Mesendoderm (in vitro differentiated cells): ENCODE results near the gene OR4M1.
"Not testable (repeated sequence)": the region's sequence is repeated elsewhere in the genome, so short reads cannot be mapped to it uniquely, and the experiment has no call there.

ENCODE experiments used
- DNase-seq: peaks from one replicate; pipeline ENCODE4 v3.0.0; 2013
- H2AK5ac ChIP-seq: 2 replicates; pipeline ENCODE4 v1.6.1; 2013; ENCODE audit warnings: low read length, inconsistent platforms
- H2BK120ac ChIP-seq: 2 replicates; pipeline ENCODE4 v1.6.1; 2013; ENCODE audit warnings: low read depth, mild to moderate bottlenecking, low read length, moderate library complexity, mixed read lengths
- H2BK15ac ChIP-seq: replicated peaks from 2 replicates; pipeline ENCODE4 v1.6.1; 2013; ENCODE audit warnings: low read depth, mild to moderate bottlenecking, moderate library complexity
- H2BK5ac ChIP-seq: 2 replicates; pipeline ENCODE4 v1.6.1; 2013; ENCODE audit warnings: low read length, inconsistent platforms
- H3K18ac ChIP-seq: 2 replicates; pipeline ENCODE4 v1.6.1; 2013; ENCODE audit warnings: mild to moderate bottlenecking, low read length, mixed read lengths
- H3K23ac ChIP-seq: one replicate; pipeline ENCODE4 v1.6.1; 2013; ENCODE audit warnings: low read length
- H3K27ac ChIP-seq: 2 replicates; pipeline ENCODE4 v1.5.1; 2013; ENCODE audit warnings: low read depth, mild to moderate bottlenecking, inconsistent platforms, low read length, moderate library complexity
- H3K27me3 ChIP-seq: 2 replicates; pipeline ENCODE4 v1.6.1; 2013; ENCODE audit warnings: low read length, control low read depth, mild to moderate bottlenecking, inconsistent platforms; ENCODE audit not compliant: insufficient read depth, poor library complexity
- H3K36me3 ChIP-seq: 2 replicates; pipeline ENCODE4 v1.6.1; 2013; ENCODE audit warnings: low read length, inconsistent platforms; ENCODE audit not compliant: control insufficient read depth, insufficient read depth
- H3K4ac ChIP-seq: one replicate; pipeline ENCODE4 v1.6.1; 2013; ENCODE audit warnings: low read depth, mild to moderate bottlenecking, low read length, moderate library complexity
- H3K4me1 ChIP-seq: 2 replicates; pipeline ENCODE4 v1.6.1; 2013; ENCODE audit warnings: low read depth, low read length, inconsistent platforms; ENCODE audit not compliant: control insufficient read depth
- H3K4me2 ChIP-seq: 2 replicates; pipeline ENCODE4 v1.6.1; 2013; ENCODE audit warnings: low read length
- H3K4me3 ChIP-seq: 2 replicates; pipeline ENCODE4 v1.5.1; 2013; ENCODE audit warnings: mild to moderate bottlenecking, low read length
- H3K56ac ChIP-seq: one replicate; pipeline ENCODE4 v1.6.1; 2013; ENCODE audit warnings: low read length
- H3K79me1 ChIP-seq: 2 replicates; pipeline ENCODE4 v1.6.1; 2013; ENCODE audit warnings: low read length, inconsistent platforms
- H3K79me2 ChIP-seq: 2 replicates; pipeline ENCODE4 v1.6.1; 2013; ENCODE audit warnings: mild to moderate bottlenecking, low read length; ENCODE audit not compliant: control insufficient read depth, insufficient read depth
- H3K9ac ChIP-seq: 2 replicates; pipeline ENCODE4 v1.6.1; 2013; ENCODE audit warnings: low read length, inconsistent platforms
- H4K5ac ChIP-seq: one replicate; pipeline ENCODE4 v1.6.1; 2013; ENCODE audit warnings: low read length
- H4K8ac ChIP-seq: one replicate; pipeline ENCODE4 v1.6.1; 2013; ENCODE audit warnings: low read depth, mild to moderate bottlenecking, control low read depth, low read length, moderate library complexity
- WGBS: extraction: QIAGEN DNeasy Blood & Tissue Kit; methylation state at CpG from one replicate; pipeline ENCODE4 v1.1.7; 2013; ENCODE audit warnings: low lambda C conversion rate, missing lambda C conversion rate; ENCODE audit not compliant: insufficient coverage; ENCODE audit errors: extremely low coverage; 5-methylcytosine and 5-hydroxymethylcytosine counted together

OR4M1 gene

GRCh38 chr14:19801118-19801464 lies 27.8 kb downstream of the OR4M1 start:
- DNase-seq: no peak
- Histone ChIP-seq H3K18ac (no peak overlapping the region), H3K9ac (no peak overlapping the region), H3K4me3 (no peak overlapping the region), H3K4me1 (no peaks in the 10 kb centered on the region), H3K36me3 (no peaks in the 10 kb centered on the region), H4K8ac (no peak overlapping the region), H3K27me3 (no peaks in the 10 kb centered on the region), H3K23ac (no peak overlapping the region), H3K79me2 (no peaks in the 10 kb centered on the region), H3K4ac (no peak overlapping the region), H2BK120ac (no peak overlapping the region), H2BK5ac (no peak overlapping the region), H3K56ac (no peak overlapping the region), H2BK15ac (no peak overlapping the region), H3K27ac (no peak overlapping the region), H3K79me1 (no peaks in the 10 kb centered on the region), H4K5ac (no peak overlapping the region), H2AK5ac (no peak overlapping the region), H3K4me2 (no peak overlapping the region)
- no CpG with 5 or more reads among the region's 13 CpGs for WGBS

GRCh38 chr14:19803470-19803869 lies 30.2 kb downstream of the OR4M1 start, which contains the start of gene OR4N2:
OR4N2 (plus strand) TSS chr14:19803770; CDS start chr14:19827449, 23,679 bp downstream.
- not testable (repeated sequence) for H3K4me3 ChIP-seq, H3K4ac ChIP-seq, H3K79me2 ChIP-seq, H3K27me3 ChIP-seq, H3K4me2 ChIP-seq, H3K18ac ChIP-seq, H2BK15ac ChIP-seq, H2BK120ac ChIP-seq, H3K4me1 ChIP-seq, H3K36me3 ChIP-seq, H3K23ac ChIP-seq, DNase-seq, H2AK5ac ChIP-seq, H3K27ac ChIP-seq, H3K79me1 ChIP-seq, H4K5ac ChIP-seq, H2BK5ac ChIP-seq, H3K9ac ChIP-seq, H3K56ac ChIP-seq, H4K8ac ChIP-seq
- no CpG with 5 or more reads among the region's 1 CpG for WGBS

- H3K27me3 ChIP-seq, H4K5ac ChIP-seq, H2BK5ac ChIP-seq, H3K36me3 ChIP-seq, H4K8ac ChIP-seq, H3K79me2 ChIP-seq, H3K4me2 ChIP-seq, H3K18ac ChIP-seq, H3K27ac ChIP-seq, DNase-seq, H3K4me1 ChIP-seq, H3K23ac ChIP-seq, H2BK120ac ChIP-seq, H3K4me3 ChIP-seq, H3K79me1 ChIP-seq, H3K9ac ChIP-seq, H2BK15ac ChIP-seq, H2AK5ac ChIP-seq, H3K4ac ChIP-seq, H3K56ac ChIP-seq: not testable (repeated sequence)
- WGBS: no CpG with 5 or more reads among the region's 4 CpGs
Observed at GRCh38 chr14:19813171-19813920, 40.0 kb downstream of the OR4M1 start.

- not testable (repeated sequence) for H3K4me1 ChIP-seq, H3K9ac ChIP-seq, H3K27me3 ChIP-seq, H3K4me2 ChIP-seq, H3K4ac ChIP-seq, H3K23ac ChIP-seq, H3K56ac ChIP-seq, H2AK5ac ChIP-seq, H4K8ac ChIP-seq, H3K4me3 ChIP-seq, DNase-seq, H2BK120ac ChIP-seq, H4K5ac ChIP-seq, H2BK15ac ChIP-seq, H2BK5ac ChIP-seq, H3K27ac ChIP-seq, H3K18ac ChIP-seq, H3K79me1 ChIP-seq, H3K79me2 ChIP-seq, H3K36me3 ChIP-seq
- WGBS: no CpG with 5 or more reads among the region's 1 CpG
Observed at GRCh38 chr14:19819879-19820278, 46.6 kb downstream of the OR4M1 start.

GRCh38 chr14:19821016-19821415 lies 47.7 kb downstream of the OR4M1 start:
- not testable (repeated sequence) for H2BK15ac ChIP-seq, H2BK5ac ChIP-seq, H4K5ac ChIP-seq, H3K27ac ChIP-seq, H3K4me3 ChIP-seq, H3K4ac ChIP-seq, H2BK120ac ChIP-seq, H2AK5ac ChIP-seq, H4K8ac ChIP-seq, H3K9ac ChIP-seq, H3K79me2 ChIP-seq, H3K79me1 ChIP-seq, H3K23ac ChIP-seq, H3K56ac ChIP-seq, DNase-seq, H3K4me1 ChIP-seq, H3K36me3 ChIP-seq, H3K27me3 ChIP-seq, H3K4me2 ChIP-seq, H3K18ac ChIP-seq
- no CpG with 5 or more reads among the region's 6 CpGs for WGBS

GRCh38 chr14:19823178-19823577 lies 49.9 kb downstream of the OR4M1 start:
- Histone ChIP-seq H4K5ac (no peak overlapping the region), H2AK5ac (no peak overlapping the region), H2BK15ac (no peak overlapping the region), H3K18ac (no peak overlapping the region), H3K79me1 (no peaks in the 10 kb centered on the region), H3K4me1 (no peaks in the 10 kb centered on the region), H3K79me2 (no peaks in the 10 kb centered on the region), H3K56ac (no peak overlapping the region), H3K23ac (no peak overlapping the region), H3K4me2 (no peak overlapping the region), H3K4me3 (no peak overlapping the region), H3K4ac (no peak overlapping the region), H2BK120ac (no peak overlapping the region), H3K9ac (no peak overlapping the region), H3K36me3 (no peaks in the 10 kb centered on the region), H4K8ac (no peak overlapping the region), H3K27me3 (no peaks in the 10 kb centered on the region), H3K27ac (no peak overlapping the region), H2BK5ac (no peak overlapping the region)
- no CpG with 5 or more reads among the region's 1 CpG for WGBS
- no peak for DNase-seq
